Panc1 (cell line): ENCODE data around the gene NDEL1. TPM values are rescaled to one million over a fixed set of nuclear protein-coding genes. Genes with fewer than 3 reads are reported as not detected.
A peak's percentile ranks its signal among the peaks of the same experiment; 100 is the strongest.

Source experiments
- ATAC-seq: fragments of 200-7000 bp; cut with Tn5 transposase; 2 replicates; pipeline ENCODE4 v1.9.1; 2020; ENCODE audit warnings: mild to moderate bottlenecking, moderate library complexity
- BruUV-seq: library from RNA; stranded (reverse); fragments of 400-500 nt; replicated peaks from 2 replicates; lab custom pipeline; 2021; lab: Mats Ljungman, UMichigan
- CTCF ChIA-PET: fragments of 300-600 bp; sonication (Branson Sonifier 250); formaldehyde crosslinking; loops from one replicate; lab custom pipeline; 2022; ENCODE audit warnings: antibody characterized with exemption; lab: Charles Lee
- POLR2A ChIA-PET: fragments of 300-600 bp; sonication (Branson Sonifier 250); formaldehyde crosslinking; loops from one replicate; lab custom pipeline; 2022; ENCODE audit warnings: antibody characterized with exemption; lab: Charles Lee
- DNase-seq: peaks from one replicate; pipeline ENCODE4 v3.0.0-alpha.2; 2010; ENCODE audit warnings: low read depth, low spot score
- H3K27ac ChIP-seq: 2 replicates; pipeline ENCODE4 v1.5.1; 2011; ENCODE audit warnings: mild to moderate bottlenecking, low read length, inconsistent platforms
- H3K27me3 ChIP-seq: fragments of 200-500 bp; sonication (Bioruptor generic); 2 replicates; pipeline ENCODE4 v1.6.0; 2014; ENCODE audit warnings: low read length, inconsistent platforms; ENCODE audit not compliant: control insufficient read depth, insufficient read depth
- H3K36me3 ChIP-seq: fragments of 200-500 bp; sonication (Bioruptor generic); 2 replicates; pipeline ENCODE4 v1.5.1; 2014; ENCODE audit warnings: inconsistent platforms, mild to moderate bottlenecking, low read length, moderate library complexity; ENCODE audit not compliant: control insufficient read depth, insufficient read depth
- H3K4me1 ChIP-seq: 2 replicates; pipeline ENCODE4 v1.5.1; 2011; ENCODE audit warnings: inconsistent platforms, mild to moderate bottlenecking, low read length, moderate library complexity; ENCODE audit not compliant: control insufficient read depth, insufficient read depth
- H3K4me3 ChIP-seq, 2 experiments: 2 replicates each; pipeline ENCODE4 v1.5.1; 2011 to 2012; ENCODE audit warnings: low read depth in 2 of 2, low read length in 2 of 2, mild to moderate bottlenecking in 2 of 2, inconsistent platforms in 1 of 2, moderate library complexity in 1 of 2
- H3K9me3 ChIP-seq: fragments of 200-500 bp; sonication (Bioruptor generic); 2 replicates; pipeline ENCODE4 v1.5.1; 2014; ENCODE audit warnings: low read depth, mild to moderate bottlenecking, inconsistent platforms, low read length, moderate library complexity; ENCODE audit not compliant: control insufficient read depth, insufficient read depth
- POLR2AphosphoS5 ChIP-seq: IDR thresholded peaks from 2 replicates; pipeline ENCODE4 v1.6.1; 2012; ENCODE audit warnings: mild to moderate bottlenecking, low read depth, low read length, moderate library complexity
- SIN3A ChIP-seq: IDR thresholded peaks from 2 replicates; pipeline ENCODE4 v1.6.1; 2012; ENCODE audit warnings: low read depth, mild to moderate bottlenecking, low read length, moderate library complexity, borderline replicate concordance; ENCODE audit not compliant: insufficient read depth
- TCF7L2 ChIP-seq: IDR thresholded peaks from 2 replicates; pipeline ENCODE4 v1.6.1; 2011; ENCODE audit warnings: mild to moderate bottlenecking, low read depth, low read length, inconsistent platforms
- in situ Hi-C: cut with HindIII; loops from 2 replicates; pipeline ENCODE4 v1.10.0; 2016; ENCODE audit warnings: low sequenced_read_pairs, low pct_unique_long_range_greater_than_20kb
- intact Hi-C: fragments of 100-400 bp; cut with micrococcal nuclease; formaldehyde crosslinking; loops from one replicate; pipeline ENCODE4 v1.10.0; 2022; ENCODE audit not compliant: unreplicated experiment
- total RNA-seq: library from RNA; stranded (reverse); gene quantifications from one replicate; pipeline ENCODE4 v1.2.1, GENCODE V29; 2021; ENCODE audit not compliant: unreplicated experiment
- TF ChIP-seq, protein P1 (sequence below): fragments of 450-650 bp; IDR thresholded peaks from 2 replicates; pipeline ENCODE4 v1.5.1; 2017; ENCODE audit warnings: mild to moderate bottlenecking
- TF ChIP-seq, protein P2 (sequence below), 2 experiments: IDR thresholded peaks; 2 replicates each; pipeline ENCODE4 v1.6.1; 2011 to 2012; ENCODE audit warnings: low read depth in 2 of 2, control low read depth in 1 of 2, low read length in 1 of 2, mild to moderate bottlenecking in 1 of 2, moderate library complexity in 1 of 2; ENCODE audit not compliant: insufficient read depth in 1 of 2

NDEL1 gene
- total RNA-seq, 1 experiment from 2014 or later, result 44.8 TPM

DNA sequence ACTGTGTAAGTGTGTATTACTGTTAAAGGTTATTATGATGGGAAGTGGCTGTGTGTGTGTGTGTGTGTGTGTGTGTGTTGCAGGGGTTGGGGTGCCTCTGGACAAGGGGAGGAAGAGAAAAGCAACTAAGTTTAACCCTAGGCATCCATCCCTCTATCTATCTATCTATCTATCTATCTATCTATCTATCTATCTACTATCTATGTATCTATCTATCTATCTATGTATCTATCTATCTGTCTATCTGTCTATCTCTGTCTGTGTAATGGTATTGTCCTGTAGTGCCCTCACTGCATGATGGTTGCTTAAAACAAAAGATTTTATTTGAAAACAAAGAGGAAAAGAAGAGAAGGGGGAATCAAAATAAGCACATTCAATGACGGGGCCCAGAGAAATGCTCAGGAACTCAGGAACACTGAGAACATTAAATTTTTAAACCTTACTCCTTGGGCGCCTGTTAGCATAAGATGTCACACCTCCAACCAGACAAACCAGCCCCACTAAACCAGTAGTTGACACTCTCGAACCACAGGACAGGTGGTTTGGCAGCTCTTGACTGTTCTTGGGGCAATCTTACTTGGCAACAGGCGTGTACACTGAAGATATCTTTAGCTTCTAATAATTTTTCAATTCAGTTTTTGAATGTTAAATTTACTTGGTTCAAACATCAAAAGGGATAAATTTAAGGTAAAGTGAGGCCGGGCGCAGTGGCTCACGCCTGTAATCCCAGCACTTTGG lies 47.6 kb upstream of the NDEL1 start:
- BruUV-seq, result TSS peak; percentile 40
- POLR2A ChIA-PET, result no interaction called here
- no peaks in the 10 kb centered on the region for H3K9me3 ChIP-seq
- H3K4me3 ChIP-seq, result no peak overlapping the region
- intact Hi-C loops (no loop called here), in situ Hi-C loops (no loop called here)
- DNase-seq (no peak), ATAC-seq (no peak)
- H3K27ac ChIP-seq, result no peak overlapping the region
- H3K27me3 ChIP-seq, result no peaks in the 10 kb centered on the region
- TF ChIP-seq POLR2AphosphoS5, result no peak
- TF ChIP-seq, protein P1, sequence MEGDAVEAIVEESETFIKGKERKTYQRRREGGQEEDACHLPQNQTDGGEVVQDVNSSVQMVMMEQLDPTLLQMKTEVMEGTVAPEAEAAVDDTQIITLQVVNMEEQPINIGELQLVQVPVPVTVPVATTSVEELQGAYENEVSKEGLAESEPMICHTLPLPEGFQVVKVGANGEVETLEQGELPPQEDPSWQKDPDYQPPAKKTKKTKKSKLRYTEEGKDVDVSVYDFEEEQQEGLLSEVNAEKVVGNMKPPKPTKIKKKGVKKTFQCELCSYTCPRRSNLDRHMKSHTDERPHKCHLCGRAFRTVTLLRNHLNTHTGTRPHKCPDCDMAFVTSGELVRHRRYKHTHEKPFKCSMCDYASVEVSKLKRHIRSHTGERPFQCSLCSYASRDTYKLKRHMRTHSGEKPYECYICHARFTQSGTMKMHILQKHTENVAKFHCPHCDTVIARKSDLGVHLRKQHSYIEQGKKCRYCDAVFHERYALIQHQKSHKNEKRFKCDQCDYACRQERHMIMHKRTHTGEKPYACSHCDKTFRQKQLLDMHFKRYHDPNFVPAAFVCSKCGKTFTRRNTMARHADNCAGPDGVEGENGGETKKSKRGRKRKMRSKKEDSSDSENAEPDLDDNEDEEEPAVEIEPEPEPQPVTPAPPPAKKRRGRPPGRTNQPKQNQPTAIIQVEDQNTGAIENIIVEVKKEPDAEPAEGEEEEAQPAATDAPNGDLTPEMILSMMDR, result no peak
- no peak for TF ChIP-seq TCF7L2
- TF ChIP-seq, protein P2, sequence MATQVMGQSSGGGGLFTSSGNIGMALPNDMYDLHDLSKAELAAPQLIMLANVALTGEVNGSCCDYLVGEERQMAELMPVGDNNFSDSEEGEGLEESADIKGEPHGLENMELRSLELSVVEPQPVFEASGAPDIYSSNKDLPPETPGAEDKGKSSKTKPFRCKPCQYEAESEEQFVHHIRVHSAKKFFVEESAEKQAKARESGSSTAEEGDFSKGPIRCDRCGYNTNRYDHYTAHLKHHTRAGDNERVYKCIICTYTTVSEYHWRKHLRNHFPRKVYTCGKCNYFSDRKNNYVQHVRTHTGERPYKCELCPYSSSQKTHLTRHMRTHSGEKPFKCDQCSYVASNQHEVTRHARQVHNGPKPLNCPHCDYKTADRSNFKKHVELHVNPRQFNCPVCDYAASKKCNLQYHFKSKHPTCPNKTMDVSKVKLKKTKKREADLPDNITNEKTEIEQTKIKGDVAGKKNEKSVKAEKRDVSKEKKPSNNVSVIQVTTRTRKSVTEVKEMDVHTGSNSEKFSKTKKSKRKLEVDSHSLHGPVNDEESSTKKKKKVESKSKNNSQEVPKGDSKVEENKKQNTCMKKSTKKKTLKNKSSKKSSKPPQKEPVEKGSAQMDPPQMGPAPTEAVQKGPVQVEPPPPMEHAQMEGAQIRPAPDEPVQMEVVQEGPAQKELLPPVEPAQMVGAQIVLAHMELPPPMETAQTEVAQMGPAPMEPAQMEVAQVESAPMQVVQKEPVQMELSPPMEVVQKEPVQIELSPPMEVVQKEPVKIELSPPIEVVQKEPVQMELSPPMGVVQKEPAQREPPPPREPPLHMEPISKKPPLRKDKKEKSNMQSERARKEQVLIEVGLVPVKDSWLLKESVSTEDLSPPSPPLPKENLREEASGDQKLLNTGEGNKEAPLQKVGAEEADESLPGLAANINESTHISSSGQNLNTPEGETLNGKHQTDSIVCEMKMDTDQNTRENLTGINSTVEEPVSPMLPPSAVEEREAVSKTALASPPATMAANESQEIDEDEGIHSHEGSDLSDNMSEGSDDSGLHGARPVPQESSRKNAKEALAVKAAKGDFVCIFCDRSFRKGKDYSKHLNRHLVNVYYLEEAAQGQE (IDR thresholded peaks at IDR 0.05; ENCODE audit: insufficient read depth in 1 of 2, low read depth in 2 of 2, low read length in 1 of 2), result no peak
- no peak for TF ChIP-seq SIN3A
- CTCF ChIA-PET, result no interaction called here
- peaks cover 8% of the 10 kb centered on the region for H3K4me1 ChIP-seq
- no peaks in the 10 kb centered on the region for H3K36me3 ChIP-seq

DNA sequence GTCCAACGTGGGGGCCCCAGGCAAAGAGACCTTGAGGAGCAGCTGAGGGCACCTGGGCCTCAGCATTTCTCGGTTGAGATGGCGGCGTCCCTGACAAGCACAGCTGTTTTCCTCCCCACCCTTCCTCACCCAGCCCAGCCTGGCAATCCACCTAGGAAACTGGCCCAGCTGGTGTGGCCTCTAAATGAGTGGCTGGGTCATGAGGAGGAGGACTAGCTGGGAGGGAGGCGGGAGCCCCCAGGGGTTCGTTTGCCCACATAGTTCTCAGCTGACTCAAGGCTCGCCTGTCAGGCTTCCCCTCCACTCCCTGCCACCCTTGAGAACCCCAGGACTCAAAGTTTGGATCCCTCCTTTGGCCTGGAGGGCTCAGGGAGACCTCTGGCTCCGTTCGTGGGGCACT lies 44.0 kb upstream of the NDEL1 start:
- TF ChIP-seq POLR2AphosphoS5 (no peak), SIN3A (no peak), TCF7L2 (no peak)
- TF ChIP-seq, protein P1, result no peak
- TF ChIP-seq, protein P2 (IDR thresholded peaks at IDR 0.05; ENCODE audit: insufficient read depth in 1 of 2, low read depth in 2 of 2, low read length in 1 of 2), result no peak
- intact Hi-C loops, result no loop called here
- 0 out of 2 replicates have a peak, but pooled peaks cover 4% of the 10 kb centered on the region for H3K4me1 ChIP-seq
- H3K36me3 ChIP-seq, result no peaks in the 10 kb centered on the region
- ChIA-PET CTCF (no interaction called here), POLR2A (no interaction called here)
- ATAC-seq, result peak; percentile 36; the same call in 1 of the 2 replicates
- BruUV-seq, result no TSS peak
- in situ Hi-C loops, result no loop called here
- DNase-seq, result no peak
- H3K27ac ChIP-seq, result no peak overlapping the region
- no peaks in the 10 kb centered on the region for H3K27me3 ChIP-seq
- no peak overlapping the region for H3K4me3 ChIP-seq
- no peaks in the 10 kb centered on the region for H3K9me3 ChIP-seq
